ENCODE measurements around the gene OTUD3.

GRCh38 chr1:19893687-19894086 is 11.5 kb downstream of the OTUD3 start:
- TF ChIP-seq MAFK (IDR thresholded peaks at IDR 0.05; ENCODE audit: low read length) (no peak), CHD7 (IDR thresholded peaks at IDR 0.05; ENCODE audit: low read depth, low read length) (no peak), FOXP1 (CRISPR knock-in tag; IDR thresholded peaks at IDR 0.05) (no peak), ZNF217 (CRISPR knock-in tag; IDR thresholded peaks at IDR 0.05) (no peak), CTCF (IDR thresholded peaks at IDR 0.05 in 2 of 3, conservative IDR thresholded peaks at IDR 0.05 in 1 of 3; ENCODE audit: insufficient read depth in 2 of 3, low read depth in 1 of 3, low read length in 3 of 3) (no peak), SMARCA4 (IDR thresholded peaks at IDR 0.05) (no peak), POLR2AphosphoS5 (IDR thresholded peaks at IDR 0.05; ENCODE audit: control insufficient read depth, insufficient read depth, low read depth, low read length) (no peak), CTBP1 (IDR thresholded peaks at IDR 0.05; ENCODE audit: borderline replicate concordance) (no peak), CBX1 (IDR thresholded peaks at IDR 0.05; ENCODE audit: low read depth) (no peak)
